Endothelial cell of umbilical vein (primary cell): ENCODE measurements around the gene LCP1.

Source experiments
- EZH2 ChIP-seq: IDR thresholded peaks from 2 replicates; pipeline ENCODE4 v1.6.1; 2012; ENCODE audit warnings: borderline replicate concordance, low read depth, mild to moderate bottlenecking, moderate library complexity, low read length, inconsistent platforms; ENCODE audit not compliant: severe bottlenecking
- FOS ChIP-seq: IDR thresholded peaks from 2 replicates; pipeline ENCODE4 v1.6.1; 2011; ENCODE audit warnings: mild to moderate bottlenecking, low read length, moderate library complexity, borderline replicate concordance; ENCODE audit not compliant: insufficient read depth
- MYC ChIP-seq: IDR thresholded peaks from one replicate; pipeline ENCODE4 v1.6.1; 2011; ENCODE audit warnings: mild to moderate bottlenecking, low read depth, low read length
- POLR2A ChIP-seq: IDR thresholded peaks from 2 replicates; pipeline ENCODE4 v1.6.1; 2012; ENCODE audit warnings: low read depth, mild to moderate bottlenecking, control low read depth, low read length
- TF ChIP-seq, protein P1 (sequence below), 2 donors: IDR thresholded peaks; 1 replicate in 1 of 2; 2 replicates in 1 of 2; pipeline ENCODE4 v1.5.1; 2011; ENCODE audit warnings: low read length in 2 of 2, mild to moderate bottlenecking in 2 of 2, moderate library complexity in 2 of 2, control low read depth in 1 of 2, inconsistent platforms in 1 of 2, low read depth in 1 of 2; ENCODE audit not compliant: insufficient read depth in 1 of 2; ENCODE audit errors: extremely low read depth in 1 of 2

DNA sequence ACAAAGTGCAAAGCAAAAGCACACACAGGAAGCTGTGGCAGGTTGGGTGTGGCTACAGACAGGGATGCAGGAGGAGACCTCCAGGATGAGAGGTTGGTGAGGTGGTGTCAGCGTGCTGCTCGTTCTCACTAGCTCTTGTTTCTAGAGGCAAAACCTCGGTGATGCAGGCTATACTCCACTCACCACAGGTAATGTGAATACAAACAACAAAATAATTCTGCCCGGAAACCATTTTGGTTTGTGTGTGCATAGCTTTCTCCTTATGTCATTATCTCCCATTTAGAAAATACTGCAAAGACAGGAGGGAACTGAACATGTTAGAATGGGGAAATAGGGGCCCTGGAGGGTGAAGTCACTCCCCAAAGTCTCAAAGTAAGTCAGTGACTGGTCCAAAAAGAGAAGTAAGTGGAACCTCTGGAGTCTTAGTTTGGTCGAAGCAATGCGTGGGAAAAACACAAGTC, 9.4 kb downstream of the LCP1 start:
- TF ChIP-seq, protein P1, sequence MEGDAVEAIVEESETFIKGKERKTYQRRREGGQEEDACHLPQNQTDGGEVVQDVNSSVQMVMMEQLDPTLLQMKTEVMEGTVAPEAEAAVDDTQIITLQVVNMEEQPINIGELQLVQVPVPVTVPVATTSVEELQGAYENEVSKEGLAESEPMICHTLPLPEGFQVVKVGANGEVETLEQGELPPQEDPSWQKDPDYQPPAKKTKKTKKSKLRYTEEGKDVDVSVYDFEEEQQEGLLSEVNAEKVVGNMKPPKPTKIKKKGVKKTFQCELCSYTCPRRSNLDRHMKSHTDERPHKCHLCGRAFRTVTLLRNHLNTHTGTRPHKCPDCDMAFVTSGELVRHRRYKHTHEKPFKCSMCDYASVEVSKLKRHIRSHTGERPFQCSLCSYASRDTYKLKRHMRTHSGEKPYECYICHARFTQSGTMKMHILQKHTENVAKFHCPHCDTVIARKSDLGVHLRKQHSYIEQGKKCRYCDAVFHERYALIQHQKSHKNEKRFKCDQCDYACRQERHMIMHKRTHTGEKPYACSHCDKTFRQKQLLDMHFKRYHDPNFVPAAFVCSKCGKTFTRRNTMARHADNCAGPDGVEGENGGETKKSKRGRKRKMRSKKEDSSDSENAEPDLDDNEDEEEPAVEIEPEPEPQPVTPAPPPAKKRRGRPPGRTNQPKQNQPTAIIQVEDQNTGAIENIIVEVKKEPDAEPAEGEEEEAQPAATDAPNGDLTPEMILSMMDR (IDR thresholded peaks at IDR 0.05; ENCODE audit: extremely low read depth in 1 of 2, insufficient read depth in 1 of 2, low read depth in 1 of 2, low read length in 2 of 2) = no peak
- TF ChIP-seq MYC = no peak
- TF ChIP-seq FOS = no peak
- TF ChIP-seq EZH2 = no peak
- TF ChIP-seq POLR2A = no peak
